GM18499 (cell line): ENCODE data around the gene GLI3.

Experiments used
- ATAC-seq: cut with Tn5 transposase; IDR thresholded peaks from one replicate; pipeline ENCODE4 v1.9.1; 2021; ENCODE audit warnings: moderate number of reproducible peaks; ENCODE audit not compliant: insufficient read depth, unreplicated experiment

GLI3 gene

GRCh38 chr7:41981046-41982040 lies 255.7 kb downstream of the GLI3 start:
- no peak for ATAC-seq

- ATAC-seq: no peak
Observed at GRCh38 chr7:41979834-41980307, 257.1 kb downstream of the GLI3 start.

- ATAC-seq: no peak
Observed at GRCh38 chr7:41978858-41979257, 258.2 kb downstream of the GLI3 start.

- no peak for ATAC-seq
Observed at GRCh38 chr7:41977661-41978060, 259.3 kb downstream of the GLI3 start.

- no peak for ATAC-seq
Observed at GRCh38 chr7:41977151-41977651, 259.8 kb downstream of the GLI3 start.

- no peak for ATAC-seq
Observed at GRCh38 chr7:41976411-41976810, 260.6 kb downstream of the GLI3 start.

- no peak for ATAC-seq
Observed at GRCh38 chr7:41975849-41976248, 261.2 kb downstream of the GLI3 start.

- ATAC-seq: no peak
Observed at GRCh38 chr7:41974870-41975557, 262.0 kb downstream of the GLI3 start.

- ATAC-seq: no peak
Observed at GRCh38 chr7:41973202-41973730, 263.7 kb downstream of the GLI3 start.

- ATAC-seq: no peak
Observed at GRCh38 chr7:41972776-41973175, 264.2 kb downstream of the GLI3 start.

GRCh38 chr7:41972270-41972669 lies 264.7 kb downstream of the GLI3 start:
- ATAC-seq: no peak

GRCh38 chr7:41971640-41972187 lies 265.3 kb downstream of the GLI3 start:
- ATAC-seq: no peak

- no peak for ATAC-seq
Observed at GRCh38 chr7:41970941-41971340, 266.1 kb downstream of the GLI3 start.

GRCh38 chr7:41969561-41970105 lies 267.4 kb downstream of the GLI3 start:
- ATAC-seq: no peak

GRCh38 chr7:41967156-41967555 lies 269.9 kb downstream of the GLI3 start:
- no peak for ATAC-seq

- no peak for ATAC-seq
Observed at GRCh38 chr7:41965951-41966505, 271.0 kb downstream of the GLI3 start.

- no peak for ATAC-seq
Observed at GRCh38 chr7:41964849-41965745, 271.9 kb downstream of the GLI3 start.

GRCh38 chr7:41964183-41964753 lies 272.7 kb downstream of the GLI3 start:
- no peak for ATAC-seq

- no peak for ATAC-seq
Observed at GRCh38 chr7:41956705-41957104, 280.3 kb downstream of the GLI3 start.
